ENCODE data around the gene CST9.

GRCh38 chr20:23605867-23606651, at the start of gene CST9:
- no peak for TF ChIP-seq CTCF (IDR thresholded peaks at IDR 0.05)
- no peak for TF ChIP-seq POLR2A (IDR thresholded peaks at IDR 0.05)
- TF ChIP-seq POLR2AphosphoS5 (IDR thresholded peaks at IDR 0.05), result no peak
- TF ChIP-seq EP300 (IDR thresholded peaks at IDR 0.05), result no peak

Data from suprapubic skin (tissue), 4 donors.